ENCODE measurements around the gene PALD1. TPM values are rescaled to one million over a fixed set of nuclear protein-coding genes. Genes with fewer than 3 reads are reported as not detected.
A peak's percentile ranks its signal among the peaks of the same experiment; 100 is the strongest.

PALD1 gene
- total RNA-seq, 1 donor = 4.8 TPM

- no peak for DNase-seq (ENCODE audit: low read depth in 2 of 3, low spot score in 2 of 3)
These were observed 20.7 kb upstream of the PALD1 start for GRCh38 chr10:70457759-70458305.

- DNase-seq (ENCODE audit: low read depth in 2 of 3, low spot score in 2 of 3) = peak in 2 of 3 donors; percentile 69 to 81
These were observed 20.1 kb upstream of the PALD1 start for GRCh38 chr10:70458329-70459060.

DNA sequence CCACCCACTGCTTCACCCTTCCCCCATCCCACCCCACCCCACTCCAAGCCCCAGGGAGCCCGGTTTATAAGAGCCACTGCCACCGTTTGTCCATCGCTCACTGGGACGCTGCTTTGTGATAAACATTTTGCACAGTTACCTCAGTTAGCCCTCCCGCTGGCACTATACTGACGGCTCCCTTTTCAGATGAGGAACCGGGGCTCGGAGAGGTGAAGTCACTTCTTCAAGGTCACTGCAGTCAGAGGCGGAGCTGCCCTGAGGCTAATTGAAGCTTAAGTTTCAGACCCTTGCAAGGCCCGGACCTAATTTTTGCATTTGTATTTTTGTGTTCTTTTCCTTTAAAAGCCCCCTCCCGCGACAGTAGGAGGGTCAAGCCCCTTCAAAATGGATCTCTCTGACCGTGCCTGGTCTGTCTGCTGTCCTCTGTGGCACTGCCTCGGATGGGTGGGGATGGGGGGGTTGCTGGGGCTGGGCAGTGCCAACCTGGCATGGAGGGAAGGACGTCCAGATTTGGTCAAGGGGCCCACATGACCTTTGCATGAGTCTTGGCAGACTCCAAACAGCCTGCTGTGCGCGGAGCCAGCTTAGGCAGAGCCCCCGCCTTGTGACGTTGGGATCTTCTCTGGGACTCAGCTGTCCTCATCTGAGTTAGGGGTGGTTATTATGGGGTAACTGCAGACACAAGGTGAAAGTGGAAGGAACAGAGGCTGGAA is 19.4 kb upstream of the PALD1 start:
- DNase-seq (ENCODE audit: low read depth in 2 of 3, low spot score in 2 of 3) = no peak

DNA sequence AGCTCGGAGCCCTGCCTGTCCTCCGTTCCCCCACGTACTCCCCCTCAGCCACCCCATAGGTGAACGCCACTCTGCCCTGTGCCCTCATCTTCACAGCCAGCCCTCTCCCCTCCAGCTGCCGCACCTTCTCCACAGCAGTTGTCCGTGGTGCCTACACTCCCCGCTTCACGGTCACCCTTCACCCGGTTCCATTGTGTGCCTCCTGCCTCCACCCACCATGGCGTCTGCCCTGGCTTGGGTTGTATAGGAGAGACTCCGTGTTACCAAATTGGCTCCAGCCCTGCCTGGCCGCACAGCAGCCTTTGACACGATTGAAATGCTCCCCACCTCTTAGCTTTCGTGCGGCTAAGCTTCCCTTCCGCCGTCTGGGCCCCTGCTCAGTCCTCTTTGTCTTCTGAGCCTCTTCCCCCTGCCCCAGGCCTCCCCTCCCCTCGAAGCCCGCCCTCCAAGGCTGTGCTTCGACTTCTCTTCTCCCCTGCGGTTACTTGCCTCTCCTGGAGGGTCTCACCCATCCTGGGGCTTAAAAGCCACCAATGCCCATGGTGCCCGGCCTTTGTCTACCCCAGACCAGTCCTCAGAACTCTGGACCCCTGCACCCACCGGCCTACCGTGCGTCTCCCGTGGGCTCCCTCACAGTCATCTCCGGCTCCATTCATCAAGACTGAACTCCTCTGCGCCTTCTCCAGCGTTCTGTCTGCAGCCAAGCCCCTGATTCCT is 18.6 kb upstream of the PALD1 start:
- no peak for DNase-seq (ENCODE audit: low read depth in 2 of 3, low spot score in 2 of 3)

DNA sequence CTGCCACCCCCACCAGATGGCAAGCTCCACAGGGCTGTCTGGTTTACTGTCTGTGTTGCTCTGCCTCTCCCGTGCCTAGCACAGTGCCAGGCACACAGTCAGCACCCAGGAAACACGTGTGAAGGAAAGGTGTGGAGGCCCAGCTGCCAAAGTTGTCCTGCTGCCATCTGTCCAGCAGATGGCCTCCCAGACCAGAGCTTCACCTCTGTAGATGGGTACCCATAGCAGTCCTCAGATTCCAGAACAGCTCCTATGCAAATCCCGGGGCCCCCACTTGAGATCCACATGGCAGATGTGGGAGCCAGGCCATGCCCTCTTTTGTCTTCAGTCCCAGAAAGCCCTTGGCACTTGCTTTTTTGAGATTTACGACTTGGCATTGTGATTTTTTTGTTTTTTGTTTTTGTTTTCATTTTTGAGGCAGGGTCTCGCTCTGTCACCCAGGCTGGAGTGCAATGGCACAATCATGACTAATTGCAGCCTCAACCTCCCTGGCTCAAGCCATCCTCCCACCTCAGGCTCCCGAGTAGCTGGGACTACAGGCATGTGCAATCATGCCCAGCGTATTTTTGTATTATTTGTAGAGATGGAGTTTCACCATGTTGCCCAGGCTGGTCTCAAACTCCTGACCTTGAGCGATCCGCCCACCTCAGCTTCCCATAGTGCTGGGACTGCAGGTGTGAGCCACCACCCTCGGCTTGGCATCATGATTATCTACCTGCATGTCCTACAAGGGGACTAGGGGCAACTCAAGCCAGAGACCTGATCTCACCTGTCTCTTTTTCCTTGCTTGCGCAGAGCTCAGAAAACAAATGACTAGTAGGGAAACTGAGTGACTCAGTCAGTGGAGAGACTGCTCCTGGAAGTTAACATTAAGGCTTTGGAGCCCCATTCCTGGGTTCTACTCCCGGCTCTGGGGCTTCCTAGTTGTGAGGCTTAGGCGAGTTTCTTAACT is 16.9 kb upstream of the PALD1 start:
- DNase-seq (ENCODE audit: low read depth in 2 of 3, low spot score in 2 of 3) = peak in 1 of 3 donors; percentile 52

DNA sequence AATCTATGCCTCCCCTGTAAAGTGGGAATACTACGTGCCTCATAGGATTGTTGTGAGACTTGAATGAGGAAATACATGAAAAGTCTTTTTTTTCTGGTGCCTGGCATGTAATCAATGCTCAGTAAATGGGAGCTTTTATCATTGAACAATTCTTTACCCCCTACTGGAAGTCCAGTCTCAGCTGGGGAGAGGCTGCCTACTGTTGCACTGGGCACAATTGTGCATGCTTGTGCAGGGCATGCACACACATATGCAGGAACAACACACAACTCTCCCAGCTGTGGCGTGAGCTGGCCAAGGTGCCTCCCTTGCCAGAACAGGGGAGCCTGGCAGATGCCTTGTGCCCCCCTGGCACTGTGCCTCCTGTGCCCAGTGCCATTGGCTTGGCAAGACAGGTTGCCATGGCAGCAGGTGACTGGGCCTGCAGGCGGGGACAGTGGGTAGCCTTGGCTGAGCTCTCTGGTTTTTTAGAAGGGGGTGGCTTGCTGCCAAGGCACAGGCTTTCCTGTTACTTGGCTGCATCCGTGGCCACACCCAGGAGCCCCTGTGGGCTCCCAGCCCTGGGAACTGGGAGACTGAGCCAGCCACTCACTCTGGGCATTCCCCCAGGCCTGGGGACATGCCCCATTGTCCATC is 16.1 kb upstream of the PALD1 start:
- peak in 2 of 3 donors; percentile 52 to 64 for DNase-seq (ENCODE audit: low read depth in 2 of 3, low spot score in 2 of 3)

DNA sequence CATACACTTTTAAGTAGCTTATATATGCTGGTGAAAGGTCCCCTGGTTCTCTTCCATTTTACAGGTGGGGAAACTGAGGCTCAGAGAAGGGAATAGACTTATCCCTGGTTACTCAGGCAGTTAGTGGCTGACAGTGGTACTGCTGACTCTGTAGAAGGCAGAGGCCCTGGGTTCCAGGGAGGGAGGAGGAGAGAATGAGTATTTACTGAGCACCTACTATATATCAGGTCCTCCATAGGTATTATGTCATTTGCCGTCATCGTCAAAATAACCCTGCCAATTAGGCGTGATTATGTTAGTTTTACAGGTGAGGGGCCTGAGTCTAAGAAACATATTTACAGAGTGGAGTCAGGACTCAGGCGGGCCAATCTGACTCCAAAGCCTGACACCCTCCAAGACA is 13.3 kb upstream of the PALD1 start:
- no peak for DNase-seq (ENCODE audit: low read depth in 2 of 3, low spot score in 2 of 3)

DNA sequence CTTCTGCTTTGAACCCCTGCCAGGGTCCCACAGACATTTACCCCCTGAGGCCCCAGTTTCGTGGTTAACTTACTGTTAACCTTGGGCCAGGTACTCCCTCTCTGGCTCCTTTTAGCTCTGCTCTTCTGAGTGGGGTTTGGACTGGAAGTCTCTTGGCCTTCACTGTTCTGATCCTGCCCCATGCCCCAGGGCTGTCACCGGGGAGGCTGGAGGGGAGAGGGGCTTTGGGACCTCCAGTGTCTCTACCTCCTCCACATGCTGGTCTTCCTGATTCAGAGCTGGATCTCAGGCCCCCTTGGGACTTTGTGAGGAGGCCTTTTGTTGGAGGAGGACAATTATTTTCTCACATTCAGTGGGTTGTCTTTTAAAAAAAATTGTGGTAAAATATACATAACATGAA is 12.7 kb upstream of the PALD1 start:
- no peak for DNase-seq (ENCODE audit: low read depth in 2 of 3, low spot score in 2 of 3)

DNA sequence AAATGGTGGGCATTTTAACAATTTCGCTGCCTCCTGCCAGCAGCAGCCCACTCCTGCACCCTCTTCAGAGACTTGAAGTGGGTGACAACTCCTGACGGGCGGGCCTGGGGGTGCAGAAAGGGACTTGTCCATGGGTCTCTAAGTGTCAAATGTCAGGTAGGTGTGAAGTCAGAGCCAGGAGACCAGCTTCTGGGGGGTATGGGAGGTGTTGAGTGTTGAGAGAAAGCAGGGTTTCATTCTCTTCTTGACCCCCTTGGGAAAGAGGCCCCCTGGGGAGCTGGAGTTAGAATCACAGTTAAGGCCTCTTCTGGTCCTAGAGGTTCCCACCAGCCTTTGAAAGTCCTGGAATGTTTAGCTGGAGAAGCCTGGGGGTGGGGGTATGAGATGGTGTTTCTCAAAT is 11.6 kb upstream of the PALD1 start:
- no peak for DNase-seq (ENCODE audit: low read depth in 2 of 3, low spot score in 2 of 3)

GRCh38 chr10:70472799-70473454 is 5.6 kb upstream of the PALD1 start:
- no peak for DNase-seq (ENCODE audit: low read depth in 2 of 3, low spot score in 2 of 3)

GRCh38 chr10:70474780-70475179 is 3.8 kb upstream of the PALD1 start:
- no peak for DNase-seq (ENCODE audit: low read depth in 2 of 3, low spot score in 2 of 3)

- DNase-seq (ENCODE audit: low read depth in 2 of 3, low spot score in 2 of 3) = no peak
These were observed 2.9 kb upstream of the PALD1 start for GRCh38 chr10:70475661-70476060.

DNA sequence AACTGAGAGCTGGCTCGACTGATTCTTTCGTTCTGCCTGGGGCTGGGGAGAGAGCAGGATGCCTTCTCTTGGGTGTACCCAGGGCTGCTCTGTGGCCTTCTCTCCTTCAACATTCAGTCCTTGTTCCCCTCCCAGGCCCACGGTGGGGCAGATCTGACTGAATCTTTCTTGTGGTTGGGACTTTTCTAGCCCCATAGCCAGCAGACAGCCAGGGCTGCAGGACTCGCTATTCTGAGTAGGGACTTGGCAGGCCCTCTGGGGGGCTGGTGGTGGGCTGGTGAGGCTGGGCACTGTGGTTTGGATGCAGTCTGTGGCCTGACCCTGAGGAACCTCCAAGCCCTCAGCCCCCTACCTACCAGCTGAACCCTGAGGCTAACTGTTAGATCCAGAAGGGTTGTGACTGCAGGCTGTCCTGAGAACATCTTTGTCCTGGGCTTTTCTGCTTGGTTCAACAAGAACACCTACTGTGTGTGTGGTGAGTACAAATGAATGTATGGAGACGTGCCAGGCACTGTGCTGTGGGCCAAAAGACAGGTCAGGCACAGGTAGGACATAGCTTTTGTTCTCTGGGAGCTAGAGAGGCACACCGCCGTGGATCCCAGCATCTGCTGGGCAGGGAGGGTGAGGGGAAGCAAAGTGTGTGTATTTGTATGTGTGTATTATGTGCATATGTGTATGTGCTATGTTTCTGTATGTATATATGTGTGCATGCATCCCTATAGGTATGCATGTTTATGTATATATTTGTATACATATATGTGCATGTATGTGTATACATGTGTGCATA is 2.1 kb upstream of the PALD1 start:
- DNase-seq (ENCODE audit: low read depth in 2 of 3, low spot score in 2 of 3) = peak in 1 of 3 donors; percentile 35

DNA sequence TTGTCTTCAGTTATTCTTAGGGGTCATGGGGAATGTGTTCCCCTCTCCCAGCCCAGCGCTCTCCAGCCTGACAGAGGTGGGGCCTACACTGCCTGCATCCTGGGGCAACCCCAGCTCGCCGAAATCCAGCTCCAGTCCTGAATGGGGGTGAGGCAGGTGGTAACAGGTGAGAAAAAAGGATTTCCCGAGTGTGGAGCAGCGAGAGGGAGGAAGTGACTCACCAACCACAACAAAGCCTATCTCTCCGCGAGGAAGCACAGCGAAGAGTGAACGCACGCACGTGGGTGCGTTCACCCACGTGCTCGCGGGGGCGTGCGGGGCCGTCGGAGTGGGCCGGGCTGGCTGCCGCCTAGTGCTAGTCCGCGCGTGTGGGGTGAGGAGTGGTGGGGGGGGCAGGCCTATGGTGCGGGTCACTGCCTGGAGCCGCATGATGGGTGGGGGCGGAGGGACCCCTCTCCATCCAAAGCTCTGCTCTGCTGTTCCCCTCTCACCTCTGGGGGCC is 855 bp upstream of the PALD1 start:
- DNase-seq (ENCODE audit: low read depth in 2 of 3, low spot score in 2 of 3) = peak; percentile 62 to 87 (median 77)

- DNase-seq (ENCODE audit: low read depth in 2 of 3, low spot score in 2 of 3) = no peak
These were observed 606 bp downstream of the PALD1 start for GRCh38 chr10:70479165-70479581.

GRCh38 chr10:70479626-70480238 is 1.2 kb downstream of the PALD1 start:
- DNase-seq (ENCODE audit: low read depth in 2 of 3, low spot score in 2 of 3) = no peak

DNA sequence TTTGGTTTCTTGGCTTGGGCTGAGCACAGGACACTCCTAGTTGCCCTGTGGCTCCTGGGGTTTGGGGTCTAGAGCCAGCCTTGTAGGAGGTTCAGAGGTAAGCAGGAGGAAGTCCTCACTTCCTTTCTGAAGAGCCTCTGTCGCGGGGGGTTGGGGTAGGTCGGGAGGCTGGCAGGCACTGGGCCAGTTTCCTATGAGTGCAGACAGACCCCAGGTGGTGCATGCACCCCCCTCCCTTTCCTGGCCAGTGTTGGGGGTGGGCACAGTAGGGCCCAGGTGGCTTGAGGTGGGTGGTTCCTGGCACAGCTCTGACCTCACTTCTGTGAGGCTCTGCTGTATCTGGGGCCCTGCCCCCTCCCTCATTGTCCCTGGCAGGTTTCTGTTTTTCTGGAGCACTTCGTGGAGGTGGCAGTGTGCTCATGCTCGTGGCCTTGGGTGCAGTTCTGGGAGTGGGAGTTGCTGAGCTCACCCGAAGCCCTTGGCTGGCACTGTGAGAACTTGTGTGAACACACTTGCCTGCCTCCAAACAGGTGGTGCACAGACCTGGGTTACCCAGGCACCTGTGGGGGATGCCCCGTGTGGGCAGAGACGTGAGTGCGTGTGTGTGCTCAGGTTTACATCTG is 1.8 kb downstream of the PALD1 start:
- peak in 2 of 3 donors; percentile 67 to 88 for DNase-seq (ENCODE audit: low read depth in 2 of 3, low spot score in 2 of 3)

Data from hematopoietic multipotent progenitor cell (in vitro differentiated cells).